ENCODE measurements around the gene FST.

GRCh38 chr5:53520813-53521212, 40.4 kb downstream of the FST start:
- TF ChIP-seq CTCF (IDR thresholded peaks at IDR 0.05) (no peak), POLR2A (IDR thresholded peaks at IDR 0.05; ENCODE audit: low read depth) (no peak)

Measured in esophagus muscularis mucosa (tissue), 3 donors.